Measurements from ENCODE around the gene TMEM260. TPM values are rescaled to one million over a fixed set of nuclear protein-coding genes. Genes with fewer than 3 reads are reported as not detected.
"Not testable (repeated sequence)": the region's sequence is repeated elsewhere in the genome, so short reads cannot be mapped to it uniquely, and the experiment has no call there.

The TMEM260 gene
- total RNA-seq, 1 donor from 2014 or later = 23.8 TPM

DNA sequence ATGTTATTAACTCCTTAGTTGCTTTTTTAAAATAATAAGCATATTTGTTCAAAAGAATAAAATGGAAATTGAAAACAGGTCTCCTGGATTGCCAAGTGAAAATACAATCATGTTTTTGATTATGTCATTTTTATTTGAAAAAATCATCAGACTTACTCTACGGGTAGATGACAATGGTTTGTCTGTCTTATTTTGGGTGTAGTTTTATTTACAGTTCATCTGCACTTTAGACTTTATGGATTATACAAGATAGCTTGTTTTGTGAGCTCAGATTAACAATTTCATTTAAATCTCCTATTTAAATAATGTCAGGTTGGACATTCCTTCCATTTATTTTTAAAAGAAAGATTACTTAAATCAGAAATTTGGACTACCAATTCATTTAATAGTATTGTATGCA, 14.8 kb downstream of the TMEM260 start:
- no peak overlapping the region for H3K27ac ChIP-seq
- H3K9me3 ChIP-seq = no peaks in the 10 kb centered on the region
- intact Hi-C loops (cut with DNase I) = no loop called here
- peaks cover 16% of the 10 kb centered on the region for H3K36me3 ChIP-seq
- H3K4me1 ChIP-seq = no peaks in the 10 kb centered on the region
- no peak overlapping the region for H3K4me3 ChIP-seq
- DNase-seq (no peak), ATAC-seq (no peak)
- no peaks in the 10 kb centered on the region for H3K27me3 ChIP-seq (ENCODE audit: low read depth)
- TF ChIP-seq, protein P1, sequence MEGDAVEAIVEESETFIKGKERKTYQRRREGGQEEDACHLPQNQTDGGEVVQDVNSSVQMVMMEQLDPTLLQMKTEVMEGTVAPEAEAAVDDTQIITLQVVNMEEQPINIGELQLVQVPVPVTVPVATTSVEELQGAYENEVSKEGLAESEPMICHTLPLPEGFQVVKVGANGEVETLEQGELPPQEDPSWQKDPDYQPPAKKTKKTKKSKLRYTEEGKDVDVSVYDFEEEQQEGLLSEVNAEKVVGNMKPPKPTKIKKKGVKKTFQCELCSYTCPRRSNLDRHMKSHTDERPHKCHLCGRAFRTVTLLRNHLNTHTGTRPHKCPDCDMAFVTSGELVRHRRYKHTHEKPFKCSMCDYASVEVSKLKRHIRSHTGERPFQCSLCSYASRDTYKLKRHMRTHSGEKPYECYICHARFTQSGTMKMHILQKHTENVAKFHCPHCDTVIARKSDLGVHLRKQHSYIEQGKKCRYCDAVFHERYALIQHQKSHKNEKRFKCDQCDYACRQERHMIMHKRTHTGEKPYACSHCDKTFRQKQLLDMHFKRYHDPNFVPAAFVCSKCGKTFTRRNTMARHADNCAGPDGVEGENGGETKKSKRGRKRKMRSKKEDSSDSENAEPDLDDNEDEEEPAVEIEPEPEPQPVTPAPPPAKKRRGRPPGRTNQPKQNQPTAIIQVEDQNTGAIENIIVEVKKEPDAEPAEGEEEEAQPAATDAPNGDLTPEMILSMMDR (IDR thresholded peaks at IDR 0.05) = no peak

DNA sequence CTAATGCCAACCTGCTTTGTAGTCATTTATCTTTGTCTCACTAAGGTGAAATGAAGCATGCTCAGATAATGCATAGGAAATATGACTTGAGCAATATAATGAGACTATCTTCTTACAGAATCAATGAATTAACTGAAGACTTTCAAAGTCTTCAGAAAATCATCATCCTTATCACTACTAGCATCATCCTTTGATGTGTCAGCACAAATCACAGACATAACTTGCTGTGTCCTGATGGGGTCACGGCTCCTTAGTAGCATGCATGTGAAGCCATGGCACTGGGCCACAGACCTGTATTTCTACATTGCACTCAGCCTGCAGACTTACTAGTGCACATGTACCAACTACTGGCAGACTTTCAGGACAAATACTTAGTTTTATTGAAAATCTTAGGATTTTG, 18.9 kb downstream of the TMEM260 start:
- TF ChIP-seq, protein P1 (IDR thresholded peaks at IDR 0.05) = no peak
- DNase-seq (no peak), ATAC-seq (no peak)
- intact Hi-C loops (cut with DNase I) = no loop called here
- Histone ChIP-seq H3K27ac (no peak overlapping the region), H3K4me1 (no peaks in the 10 kb centered on the region), H3K4me3 (no peak overlapping the region), H3K9me3 (no peaks in the 10 kb centered on the region), H3K36me3 (peaks cover 19% of the 10 kb centered on the region), H3K27me3 (ENCODE audit: low read depth) (no peaks in the 10 kb centered on the region)

DNA sequence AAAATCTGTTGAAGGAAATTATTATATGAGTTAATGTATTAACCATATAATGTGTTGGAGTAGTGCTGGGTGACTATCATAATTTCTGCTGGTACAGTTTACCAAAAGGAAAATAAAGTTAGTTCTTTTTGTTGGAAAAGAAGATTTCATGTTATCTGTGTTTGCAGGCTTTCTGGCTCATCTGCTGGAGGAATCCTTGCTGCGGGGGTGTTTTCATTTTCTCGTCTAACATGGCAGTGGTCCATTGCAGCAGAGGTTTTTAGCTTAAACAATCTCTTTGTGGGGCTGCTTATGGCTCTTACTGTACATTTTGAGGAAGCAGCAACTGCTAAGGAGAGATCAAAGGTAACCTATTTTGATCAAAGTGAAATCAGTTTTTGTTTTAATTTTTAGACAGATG, 24.1 kb downstream of the TMEM260 start:
- Histone ChIP-seq H3K27ac (no peak overlapping the region), H3K4me3 (no peak overlapping the region), H3K9me3 (no peaks in the 10 kb centered on the region), H3K4me1 (no peaks in the 10 kb centered on the region), H3K27me3 (ENCODE audit: low read depth) (no peaks in the 10 kb centered on the region), H3K36me3 (peaks cover 42% of the 10 kb centered on the region)
- intact Hi-C loops (cut with DNase I) = no loop called here
- no peak for DNase-seq
- no peak for ATAC-seq
- TF ChIP-seq, protein P1 (IDR thresholded peaks at IDR 0.05) = no peak

DNA sequence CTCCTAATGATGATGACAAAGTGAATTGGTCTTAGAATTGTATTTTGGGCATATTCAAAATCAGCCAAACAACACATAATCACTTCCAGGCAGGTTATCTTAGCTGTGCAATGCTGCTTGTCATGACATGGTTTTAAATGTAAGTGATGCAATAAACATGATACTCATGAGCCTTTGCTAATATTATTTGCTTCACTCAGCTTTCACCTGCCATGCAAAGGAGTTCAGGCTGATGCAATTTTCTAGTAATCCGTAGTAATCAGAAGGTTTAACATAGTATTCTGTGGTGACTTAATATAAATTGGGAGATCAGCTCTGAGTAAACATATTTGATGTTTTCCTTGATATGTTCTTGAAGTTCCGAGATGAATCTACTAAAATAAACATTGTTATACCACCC, 29.1 kb downstream of the TMEM260 start:
- peaks cover 67% of the 10 kb centered on the region for H3K36me3 ChIP-seq
- intact Hi-C loops (cut with DNase I) = no loop called here
- TF ChIP-seq, protein P1 (IDR thresholded peaks at IDR 0.05) = no peak
- DNase-seq = no peak
- no peak overlapping the region for H3K4me3 ChIP-seq
- H3K27ac ChIP-seq = no peak overlapping the region
- no peaks in the 10 kb centered on the region for H3K27me3 ChIP-seq (ENCODE audit: low read depth)
- no peaks in the 10 kb centered on the region for H3K9me3 ChIP-seq
- H3K4me1 ChIP-seq = no peaks in the 10 kb centered on the region
- ATAC-seq = no peak

DNA sequence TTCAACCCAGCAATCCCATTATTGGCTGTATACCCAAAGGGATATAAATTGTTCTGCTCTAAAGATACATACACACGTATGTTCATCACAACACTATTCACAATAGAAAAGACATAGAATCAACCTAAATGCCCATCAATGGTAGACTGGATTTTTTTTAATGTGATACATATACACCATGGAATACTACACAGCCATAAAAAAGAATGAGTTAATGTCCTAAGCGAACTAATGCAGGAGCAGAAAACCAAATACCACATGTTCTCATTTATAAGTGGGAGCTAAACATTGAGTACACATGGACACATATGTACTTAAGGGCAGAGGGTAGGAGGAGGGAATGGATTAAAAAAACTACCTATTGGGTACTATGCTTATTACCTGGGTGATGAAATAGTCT, 32.1 kb downstream of the TMEM260 start:
- H3K27me3 ChIP-seq (ENCODE audit: low read depth); H3K4me1 ChIP-seq; intact Hi-C loops (cut with DNase I); H3K9me3 ChIP-seq; H3K4me3 ChIP-seq; H3K27ac ChIP-seq; ATAC-seq; DNase-seq: not testable (repeated sequence)
- peaks cover 62% of the 10 kb centered on the region for H3K36me3 ChIP-seq

DNA sequence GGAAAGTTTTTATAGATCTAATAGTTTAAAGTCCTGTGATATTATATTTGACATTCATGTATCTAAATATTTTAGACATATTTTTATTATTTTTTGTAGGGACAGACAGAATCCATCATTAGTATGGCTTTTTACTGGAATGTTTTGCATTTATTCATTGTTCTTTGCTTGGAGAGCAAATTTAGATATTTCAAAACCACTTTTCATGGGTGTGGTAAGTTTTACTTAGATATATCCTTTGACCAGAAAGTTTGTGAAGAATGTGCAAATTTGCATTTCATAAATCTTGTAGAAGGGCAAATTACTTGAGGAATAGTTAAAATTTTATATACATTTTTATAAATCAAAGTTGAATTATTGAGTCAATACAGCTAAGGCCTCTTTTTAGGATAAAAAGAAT, 37.5 kb downstream of the TMEM260 start:
- intact Hi-C loops (cut with DNase I) = no loop called here
- Histone ChIP-seq H3K36me3 (peaks cover 77% of the 10 kb centered on the region), H3K4me1 (no peaks in the 10 kb centered on the region), H3K9me3 (no peaks in the 10 kb centered on the region), H3K27me3 (ENCODE audit: low read depth) (no peaks in the 10 kb centered on the region), H3K4me3 (no peak overlapping the region), H3K27ac (no peak overlapping the region)
- TF ChIP-seq, protein P1 (IDR thresholded peaks at IDR 0.05) = no peak
- ATAC-seq (no peak), DNase-seq (no peak)

Data from lower lobe of right lung (tissue), 2 donors.